K562 (cell line): ENCODE results near the gene MTHFR. TPM values are rescaled to one million over a fixed set of nuclear protein-coding genes. Genes with fewer than 3 reads are reported as not detected.

Experiments
- CBFA2T3 ChIP-seq: fragments of 450-650 bp; IDR thresholded peaks from 2 replicates; pipeline ENCODE4 v1.6.1; 2017
- EGR1 ChIP-seq: fragments of 450-650 bp; conservative IDR thresholded peaks from 2 replicates; pipeline ENCODE4 v1.6.1; 2017; ENCODE audit warnings: mild to moderate bottlenecking
- ETV5 ChIP-seq: sonication (generic); formaldehyde crosslinking; IDR thresholded peaks from 2 replicates; pipeline ENCODE4 v1.4.0; 2020; ENCODE audit warnings: low read depth, mild to moderate bottlenecking, missing genetic modification reagents
- GATA2 ChIP-seq: sonication (generic); formaldehyde crosslinking; IDR thresholded peaks from 2 replicates; pipeline ENCODE4 v1.4.0; 2020; ENCODE audit warnings: mild to moderate bottlenecking, missing genetic modification reagents
- HBP1 ChIP-seq: fragments of 450-650 bp; formaldehyde crosslinking; IDR thresholded peaks from 2 replicates; pipeline ENCODE4 v1.4.0; 2022; ENCODE audit warnings: missing genetic modification characterization
- KAT7 ChIP-seq: sonication (generic); formaldehyde crosslinking; IDR thresholded peaks from 2 replicates; pipeline ENCODE4 v1.8.0; 2022; ENCODE audit warnings: missing genetic modification reagents, mild to moderate bottlenecking, borderline replicate concordance
- MYC ChIP-seq, 2 experiments: fragments of 250-450 bp in 1 of 2; sonication (Bioruptor Pico) in 1 of 2; IDR thresholded peaks; 2 replicates each; pipeline versions ENCODE4 v1.5.1 to v1.6.1; 2012 to 2021; ENCODE audit warnings: low read depth in 2 of 2, borderline replicate concordance in 1 of 2, improper control_type of control experiment in 1 of 2, low read length in 1 of 2, mild to moderate bottlenecking in 1 of 2, moderate library complexity in 1 of 2
- NFATC3 ChIP-seq: fragments of 450-650 bp; IDR thresholded peaks from 2 replicates; pipeline ENCODE4 v1.6.1; 2017; ENCODE audit warnings: mild to moderate bottlenecking
- NUFIP1 ChIP-seq: fragments of 450-650 bp; IDR thresholded peaks from 2 replicates; pipeline ENCODE4 v1.6.1; 2018; ENCODE audit not compliant: partially characterized antibody
- PYGO2 ChIP-seq: fragments of 450-650 bp; IDR thresholded peaks from 2 replicates; pipeline ENCODE4 v1.6.1; 2016; ENCODE audit warnings: mild to moderate bottlenecking, missing genetic modification characterization, moderate library complexity, missing compliant biosample characterization
- SETDB1 ChIP-seq: IDR thresholded peaks from one replicate; pipeline ENCODE4 v1.6.1; 2012; ENCODE audit warnings: low read length, control low read depth, inconsistent platforms
- SIN3A ChIP-seq, 2 experiments: fragments of 150-350 bp in 1 of 2; IDR thresholded peaks; 2 replicates each; pipeline ENCODE4 v1.6.1; 2011 to 2016; ENCODE audit warnings: borderline replicate concordance in 2 of 2, low read depth in 2 of 2, low read length in 2 of 2, mild to moderate bottlenecking in 2 of 2, moderate library complexity in 2 of 2; ENCODE audit not compliant: control insufficient read depth in 1 of 2
- SMARCE1 ChIP-seq: fragments of 450-650 bp; IDR thresholded peaks from 2 replicates; pipeline ENCODE4 v1.7.1; 2016; ENCODE audit warnings: mild to moderate bottlenecking
- SMC3 ChIP-seq: conservative IDR thresholded peaks from 2 replicates; pipeline ENCODE4 v1.6.1; 2011; ENCODE audit warnings: low read depth, low read length, improper control_type of control experiment; ENCODE audit not compliant: insufficient read depth
- TAL1 ChIP-seq: fragments of 450-650 bp; IDR thresholded peaks from 2 replicates; pipeline ENCODE4 v1.6.1; 2016; ENCODE audit warnings: mild to moderate bottlenecking
- TSC22D4 ChIP-seq: fragments of 450-650 bp; IDR thresholded peaks from 2 replicates; pipeline ENCODE4 v1.6.1; 2016; ENCODE audit warnings: missing genetic modification characterization, missing biosample characterization, control low read depth
- ZBTB17 ChIP-seq: fragments of 450-650 bp; formaldehyde crosslinking; IDR thresholded peaks from 2 replicates; pipeline ENCODE4 v1.4.0; 2020; ENCODE audit warnings: mild to moderate bottlenecking
- ZC3H11A ChIP-seq: IDR thresholded peaks from 2 replicates; pipeline ENCODE4 v1.6.1; 2012; ENCODE audit warnings: low read depth, low read length, improper control_type of control experiment
- ZNF274 ChIP-seq: IDR thresholded peaks from 2 replicates; pipeline ENCODE4 v1.6.1; 2011; ENCODE audit warnings: low read depth, mild to moderate bottlenecking, low read length, moderate library complexity, borderline replicate concordance
- ZNF41 ChIP-seq: fragments of 250-450 bp; sonication (Bioruptor Pico); conservative IDR thresholded peaks from 2 replicates; pipeline ENCODE4 v1.4.0; 2020; ENCODE audit warnings: mild to moderate bottlenecking
- ZNF551 ChIP-seq: fragments of 250-450 bp; sonication (Bioruptor Pico); IDR thresholded peaks from 2 replicates; pipeline ENCODE4 v1.5.0; 2021; ENCODE audit warnings: mild to moderate bottlenecking, moderate library complexity
- polyA plus RNA-seq, 8 experiments: library from polyadenylated mRNA; depleted of rRNA in 4 of 8; stranded (reverse) in 5 of 8; unstranded in 3 of 8; fragments of >200 nt; fragmentation: Nextera tagmentation in 2 of 8; fragmentation: Illumina TruSeq in 1 of 8; extraction: Ambion mirVana in 2 of 8; extraction: Trizol in 1 of 8; gene quantifications; 2 replicates each; pipeline versions ENCODE4 v1.2.1 to v1.2.3, GENCODE V29; 2011 to 2014; ENCODE audit warnings: inconsistent platforms in 1 of 8, missing spikeins in 1 of 8
- total RNA-seq, 7 experiments: library from RNA; depleted of rRNA in 6 of 7; stranded (reverse); fragments of >200 nt in 6 of 7; fragmentation: Illumina TruSeq in 2 of 7; extraction: Trizol in 2 of 7; gene quantifications; 2 replicates each; pipeline versions ENCODE4 v1.2.1 to v1.2.3, GENCODE V29; 2011 to 2021; ENCODE audit warnings: low replicate concordance in 1 of 7
- TF ChIP-seq, protein P1 (sequence below): fragments of 250-450 bp; sonication (Bioruptor Pico); IDR thresholded peaks from 2 replicates; pipeline ENCODE4 v1.8.0; 2022; ENCODE audit warnings: inconsistent platforms
- TF ChIP-seq, protein P2 (sequence below): fragments of 250-450 bp; sonication (Bioruptor Pico); IDR thresholded peaks from 2 replicates; pipeline ENCODE4 v1.5.0; 2021; ENCODE audit warnings: mild to moderate bottlenecking, borderline replicate concordance

Gene MTHFR
- total and polyA plus RNA-seq, 9 of the 15 experiments (the other 6 are each of a cell fraction or from before 2014, with no cell fraction given), result 5.0 to 104 (median 62.6) TPM

- TF ChIP-seq, protein P1, sequence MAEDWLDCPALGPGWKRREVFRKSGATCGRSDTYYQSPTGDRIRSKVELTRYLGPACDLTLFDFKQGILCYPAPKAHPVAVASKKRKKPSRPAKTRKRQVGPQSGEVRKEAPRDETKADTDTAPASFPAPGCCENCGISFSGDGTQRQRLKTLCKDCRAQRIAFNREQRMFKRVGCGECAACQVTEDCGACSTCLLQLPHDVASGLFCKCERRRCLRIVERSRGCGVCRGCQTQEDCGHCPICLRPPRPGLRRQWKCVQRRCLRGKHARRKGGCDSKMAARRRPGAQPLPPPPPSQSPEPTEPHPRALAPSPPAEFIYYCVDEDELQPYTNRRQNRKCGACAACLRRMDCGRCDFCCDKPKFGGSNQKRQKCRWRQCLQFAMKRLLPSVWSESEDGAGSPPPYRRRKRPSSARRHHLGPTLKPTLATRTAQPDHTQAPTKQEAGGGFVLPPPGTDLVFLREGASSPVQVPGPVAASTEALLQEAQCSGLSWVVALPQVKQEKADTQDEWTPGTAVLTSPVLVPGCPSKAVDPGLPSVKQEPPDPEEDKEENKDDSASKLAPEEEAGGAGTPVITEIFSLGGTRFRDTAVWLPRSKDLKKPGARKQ (CRISPR knock-in tag), result no peak
- TF ChIP-seq ZBTB17 (CRISPR knock-in tag) (peak; percentile 89), NUFIP1 (no peak), SMARCE1 (no peak; the same call in 1 of the 2 replicates), ZNF274 (no peak), EGR1 (no peak), ZNF41 (CRISPR knock-in tag) (no peak), MYC (IDR thresholded peaks at IDR 0.05; ENCODE audit: low read depth, low read length) (peak; percentile 42; the same call in 1 of the 2 replicates), MYC (CRISPR knock-in tag; IDR thresholded peaks at IDR 0.05; ENCODE audit: borderline replicate concordance, low read depth) (no peak), TAL1 (peak; percentile 4; the same call in 1 of the 2 replicates), TSC22D4 (tag) (no peak), GATA2 (CRISPR knock-in tag) (no peak), ETV5 (CRISPR knock-in tag) (no peak), NFATC3 (peak; percentile 18; the same call in 1 of the 2 replicates), PYGO2 (tag) (no peak), ZC3H11A (no peak), HBP1 (CRISPR knock-in tag) (no peak), SMC3 (no peak), KAT7 (CRISPR knock-in tag) (0 out of 2 replicates have a peak, but pooled peaks have one; percentile 1), CBFA2T3 (no peak), ZNF551 (no peak), SETDB1 (no peak), SIN3A (IDR thresholded peaks at IDR 0.05; ENCODE audit: borderline replicate concordance in 2 of 2, control insufficient read depth in 1 of 2, low read depth in 2 of 2, low read length in 2 of 2) (no peak)
- TF ChIP-seq, protein P2, sequence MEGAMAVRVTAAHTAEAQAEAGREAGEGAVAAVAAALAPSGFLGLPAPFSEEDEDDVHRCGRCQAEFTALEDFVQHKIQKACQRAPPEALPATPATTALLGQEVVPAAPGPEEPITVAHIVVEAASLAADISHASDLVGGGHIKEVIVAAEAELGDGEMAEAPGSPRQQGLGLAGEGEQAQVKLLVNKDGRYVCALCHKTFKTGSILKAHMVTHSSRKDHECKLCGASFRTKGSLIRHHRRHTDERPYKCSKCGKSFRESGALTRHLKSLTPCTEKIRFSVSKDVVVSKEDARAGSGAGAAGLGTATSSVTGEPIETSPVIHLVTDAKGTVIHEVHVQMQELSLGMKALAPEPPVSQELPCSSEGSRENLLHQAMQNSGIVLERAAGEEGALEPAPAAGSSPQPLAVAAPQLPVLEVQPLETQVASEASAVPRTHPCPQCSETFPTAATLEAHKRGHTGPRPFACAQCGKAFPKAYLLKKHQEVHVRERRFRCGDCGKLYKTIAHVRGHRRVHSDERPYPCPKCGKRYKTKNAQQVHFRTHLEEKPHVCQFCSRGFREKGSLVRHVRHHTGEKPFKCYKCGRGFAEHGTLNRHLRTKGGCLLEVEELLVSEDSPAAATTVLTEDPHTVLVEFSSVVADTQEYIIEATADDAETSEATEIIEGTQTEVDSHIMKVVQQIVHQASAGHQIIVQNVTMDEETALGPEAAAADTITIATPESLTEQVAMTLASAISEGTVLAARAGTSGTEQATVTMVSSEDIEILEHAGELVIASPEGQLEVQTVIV (CRISPR knock-in tag), result no peak
Measured at GRCh38 chr1:11796036-11796828, 9.5 kb downstream of the MTHFR start (continued).
